IMR-90 (cell line): Measurements from ENCODE around the gene FAM32A. TPM values are rescaled to one million over a fixed set of nuclear protein-coding genes. Genes with fewer than 3 reads are reported as not detected.

ENCODE experiments used
- ATAC-seq: fragments of 200-7000 bp; cut with Tn5 transposase; 2 replicates; pipeline ENCODE4 v1.9.1; 2020; ENCODE audit warnings: low read depth, mild to moderate bottlenecking, moderate library complexity
- BruUV-seq: library from RNA; stranded (reverse); fragments of 400-500 nt; replicated peaks from 2 replicates; lab custom pipeline; 2021; lab: Mats Ljungman, UMichigan
- CTCF ChIA-PET: fragments of 300-600 bp; formaldehyde crosslinking; extraction: SDS; loops from one replicate; lab custom pipeline; 2021; ENCODE audit warnings: antibody characterized with exemption; lab: Yijun Ruan, JAX
- POLR2A ChIA-PET: fragments of 300-600 bp; sonication (Branson Sonifier 250); formaldehyde crosslinking; loops from one replicate; lab custom pipeline; 2022; ENCODE audit warnings: antibody characterized with exemption; ENCODE audit not compliant: unreplicated experiment; lab: Charles Lee
- DNase-seq: peaks from one replicate; pipeline ENCODE4 v3.0.0; 2013
- H2AFZ ChIP-seq: replicated peaks from 2 replicates; pipeline ENCODE3; 2013; ENCODE audit warnings: low read length, mild to moderate bottlenecking; ENCODE audit not compliant: poor library complexity
- H2AK5ac ChIP-seq: 2 replicates; pipeline ENCODE4 v1.6.1; 2013; ENCODE audit warnings: low read depth, low read length, inconsistent platforms
- H2AK9ac ChIP-seq: replicated peaks from 2 replicates; pipeline ENCODE3; 2013; ENCODE audit warnings: mild to moderate bottlenecking, low read depth, low read length, moderate library complexity; ENCODE audit not compliant: poor library complexity
- H2BK120ac ChIP-seq: 2 replicates; pipeline ENCODE4 v1.6.1; 2013; ENCODE audit warnings: low read depth, low read length, inconsistent platforms
- H2BK15ac ChIP-seq: 3 replicates; pipeline ENCODE4 v1.6.1; 2013; ENCODE audit warnings: low read depth, low read length, inconsistent platforms
- H2BK20ac ChIP-seq: 2 replicates; pipeline ENCODE4 v1.6.1; 2013; ENCODE audit warnings: low read depth, mild to moderate bottlenecking, inconsistent platforms, low read length, moderate library complexity
- H2BK5ac ChIP-seq: 2 replicates; pipeline ENCODE4 v1.6.1; 2013; ENCODE audit warnings: mild to moderate bottlenecking, low read depth, low read length, inconsistent platforms; ENCODE audit not compliant: poor library complexity, severe bottlenecking
- H3K14ac ChIP-seq: replicated peaks from 2 replicates; pipeline ENCODE4 v1.6.1; 2013; ENCODE audit warnings: low read depth, low read length, inconsistent platforms
- H3K18ac ChIP-seq: 2 replicates; pipeline ENCODE4 v1.6.1; 2013; ENCODE audit warnings: low read depth, low read length, control low read depth
- H3K23ac ChIP-seq: 2 replicates; pipeline ENCODE4 v1.6.1; 2013; ENCODE audit warnings: low read depth, low read length, inconsistent platforms
- H3K27ac ChIP-seq: 2 replicates; pipeline ENCODE4 v1.5.1; 2013; ENCODE audit warnings: mild to moderate bottlenecking, control low read depth, low read length; ENCODE audit not compliant: insufficient read depth
- H3K27me3 ChIP-seq: 2 replicates; pipeline ENCODE4 v1.6.1; 2013; ENCODE audit warnings: low read length; ENCODE audit not compliant: control insufficient read depth, insufficient read depth
- H3K36me3 ChIP-seq: 2 replicates; pipeline ENCODE4 v1.6.1; 2013; ENCODE audit warnings: low read length, mixed read lengths; ENCODE audit not compliant: control insufficient read depth, insufficient read depth
- H3K4ac ChIP-seq: 2 replicates; pipeline ENCODE4 v1.6.1; 2013; ENCODE audit warnings: low read depth, low read length, inconsistent platforms
- H3K4me1 ChIP-seq: 2 replicates; pipeline ENCODE4 v1.6.1; 2013; ENCODE audit warnings: low read length, mixed read lengths; ENCODE audit not compliant: control insufficient read depth, insufficient read depth
- H3K4me2 ChIP-seq: 2 replicates; pipeline ENCODE4 v1.6.1; 2013; ENCODE audit warnings: low read depth, mild to moderate bottlenecking, control low read depth, low read length, moderate library complexity
- H3K4me3 ChIP-seq: 2 replicates; pipeline ENCODE4 v1.5.1; 2013; ENCODE audit warnings: low read depth, mild to moderate bottlenecking, control low read depth, low read length, moderate library complexity; ENCODE audit not compliant: insufficient read depth
- H3K56ac ChIP-seq: 2 replicates; pipeline ENCODE4 v1.6.1; 2013; ENCODE audit warnings: low read length, inconsistent platforms; ENCODE audit not compliant: insufficient read depth; ENCODE audit errors: extremely low read depth
- H3K79me1 ChIP-seq, 2 experiments: 2 replicates each; pipeline ENCODE4 v1.6.1; 2013; ENCODE audit warnings: low read length in 2 of 2, inconsistent platforms in 1 of 2, low read depth in 1 of 2
- H3K9ac ChIP-seq: 2 replicates; pipeline ENCODE4 v1.6.1; 2013; ENCODE audit warnings: low read depth, low read length, control low read depth
- H3K9me1 ChIP-seq: 2 replicates; pipeline ENCODE4 v1.6.1; 2013; ENCODE audit warnings: low read length, inconsistent platforms; ENCODE audit not compliant: insufficient read depth
- H3K9me3 ChIP-seq: 2 replicates; pipeline ENCODE4 v1.6.1; 2013; ENCODE audit warnings: low read length; ENCODE audit not compliant: control insufficient read depth, insufficient read depth
- H4K20me1 ChIP-seq: 2 replicates; pipeline ENCODE4 v1.6.1; 2013; ENCODE audit warnings: low read length, inconsistent platforms; ENCODE audit not compliant: insufficient read depth
- H4K5ac ChIP-seq: 2 replicates; pipeline ENCODE4 v1.6.1; 2013; ENCODE audit warnings: mild to moderate bottlenecking, low read depth, low read length, control low read depth
- H4K8ac ChIP-seq, 2 experiments: 2 replicates each; pipeline ENCODE4 v1.6.1; 2013; ENCODE audit warnings: low read depth in 2 of 2, low read length in 2 of 2, control low read depth in 1 of 2, inconsistent platforms in 1 of 2
- H4K91ac ChIP-seq: 2 replicates; pipeline ENCODE4 v1.6.1; 2013; ENCODE audit warnings: low read depth, low read length, inconsistent platforms; ENCODE audit not compliant: insufficient read depth
- BHLHE40 ChIP-seq: fragments of 150-350 bp; IDR thresholded peaks from 2 replicates; pipeline ENCODE4 v1.6.1; 2016; ENCODE audit warnings: mild to moderate bottlenecking, low read depth, low read length
- CEBPB ChIP-seq: IDR thresholded peaks from 2 replicates; pipeline ENCODE4 v1.6.1; 2012; ENCODE audit warnings: low read depth, low read length, improper control_type of control experiment
- CHD1 ChIP-seq: IDR thresholded peaks from 2 replicates; pipeline ENCODE4 v1.6.1; 2012; ENCODE audit warnings: low read depth, low read length, improper control_type of control experiment
- CTCF ChIP-seq: conservative IDR thresholded peaks from 2 replicates; pipeline ENCODE4 v1.5.1; 2012; ENCODE audit warnings: mild to moderate bottlenecking, low read depth, low read length, improper control_type of control experiment
- ELK1 ChIP-seq: fragments of 150-350 bp; IDR thresholded peaks from 2 replicates; pipeline ENCODE4 v1.6.1; 2016; ENCODE audit warnings: low read depth, mild to moderate bottlenecking, low read length, moderate library complexity, borderline replicate concordance
- MAFK ChIP-seq: IDR thresholded peaks from 2 replicates; pipeline ENCODE4 v1.6.1; 2012; ENCODE audit warnings: low read depth, low read length, improper control_type of control experiment
- MAZ ChIP-seq: IDR thresholded peaks from 2 replicates; pipeline ENCODE4 v1.6.1; 2012; ENCODE audit warnings: low read depth, mild to moderate bottlenecking, low read length, improper control_type of control experiment, moderate library complexity, borderline replicate concordance
- NFE2L2 ChIP-seq: fragments of 150-350 bp; IDR thresholded peaks from 2 replicates; pipeline ENCODE4 v1.6.1; 2016; ENCODE audit warnings: low read depth, mild to moderate bottlenecking, low read length
- POLR2A ChIP-seq: IDR thresholded peaks from 2 replicates; pipeline ENCODE4 v1.6.1; 2012; ENCODE audit warnings: mild to moderate bottlenecking, low read depth, low read length
- RAD21 ChIP-seq: IDR thresholded peaks from 2 replicates; pipeline ENCODE4 v1.6.1; 2012; ENCODE audit warnings: low read length, improper control_type of control experiment
- RCOR1 ChIP-seq: IDR thresholded peaks from 2 replicates; pipeline ENCODE4 v1.6.1; 2012; ENCODE audit warnings: mild to moderate bottlenecking, low read length, improper control_type of control experiment; ENCODE audit not compliant: insufficient replicate concordance
- SMC3 ChIP-seq: fragments of 150-350 bp; IDR thresholded peaks from 2 replicates; pipeline ENCODE4 v1.6.1; 2016; ENCODE audit warnings: low read depth, mild to moderate bottlenecking, antibody characterized with exemption, low read length, moderate library complexity
- USF2 ChIP-seq: fragments of 150-350 bp; IDR thresholded peaks from 2 replicates; pipeline ENCODE4 v1.6.1; 2017; ENCODE audit warnings: mild to moderate bottlenecking, antibody characterized with exemption, low read length, low read depth
- WGBS, 2 experiments: methylation state at CpG; one replicate each; pipeline versions ENCODE4 v1.1.5 to v1.1.7; 2013; ENCODE audit warnings: missing lambda C conversion rate in 2 of 2; ENCODE audit not compliant: insufficient read length in 1 of 2; ENCODE audit errors: extremely low coverage in 2 of 2; 5-methylcytosine and 5-hydroxymethylcytosine counted together
- dilution Hi-C: fragments of 300-500 bp; cut with HindIII; formaldehyde crosslinking; loops from one replicate; pipeline ENCODE4 v1.14.3; 2018; ENCODE audit warnings: low sequenced_read_pairs; ENCODE audit not compliant: unreplicated experiment
- in situ Hi-C: fragments of 300-500 bp; cut with MboI; formaldehyde crosslinking; loops from 3 replicates; pipeline ENCODE4 v1.14.3; 2019; ENCODE audit warnings: low sequenced_read_pairs, inconsistent platforms, mixed read lengths
- intact Hi-C: fragments of 100-400 bp; cut with micrococcal nuclease; formaldehyde crosslinking; loops from 2 replicates; pipeline ENCODE4 v1.10.0; 2022
- polyA plus RNA-seq, 3 experiments: library from polyadenylated mRNA; depleted of rRNA; stranded (reverse); fragments of >200 nt; gene quantifications; 2 replicates each; pipeline ENCODE4 v1.2.3, GENCODE V29; 2012; ENCODE audit warnings: low replicate concordance in 1 of 3
- total RNA-seq: library from RNA; depleted of rRNA; stranded (reverse); fragments of >200 nt; gene quantifications from 2 replicates; pipeline ENCODE4 v1.2.3, GENCODE V29; 2012

Gene FAM32A
- total and polyA plus RNA-seq, 2 of the 4 experiments (the other 2 are of a cell fraction) = 99.5 to 130 TPM

DNA sequence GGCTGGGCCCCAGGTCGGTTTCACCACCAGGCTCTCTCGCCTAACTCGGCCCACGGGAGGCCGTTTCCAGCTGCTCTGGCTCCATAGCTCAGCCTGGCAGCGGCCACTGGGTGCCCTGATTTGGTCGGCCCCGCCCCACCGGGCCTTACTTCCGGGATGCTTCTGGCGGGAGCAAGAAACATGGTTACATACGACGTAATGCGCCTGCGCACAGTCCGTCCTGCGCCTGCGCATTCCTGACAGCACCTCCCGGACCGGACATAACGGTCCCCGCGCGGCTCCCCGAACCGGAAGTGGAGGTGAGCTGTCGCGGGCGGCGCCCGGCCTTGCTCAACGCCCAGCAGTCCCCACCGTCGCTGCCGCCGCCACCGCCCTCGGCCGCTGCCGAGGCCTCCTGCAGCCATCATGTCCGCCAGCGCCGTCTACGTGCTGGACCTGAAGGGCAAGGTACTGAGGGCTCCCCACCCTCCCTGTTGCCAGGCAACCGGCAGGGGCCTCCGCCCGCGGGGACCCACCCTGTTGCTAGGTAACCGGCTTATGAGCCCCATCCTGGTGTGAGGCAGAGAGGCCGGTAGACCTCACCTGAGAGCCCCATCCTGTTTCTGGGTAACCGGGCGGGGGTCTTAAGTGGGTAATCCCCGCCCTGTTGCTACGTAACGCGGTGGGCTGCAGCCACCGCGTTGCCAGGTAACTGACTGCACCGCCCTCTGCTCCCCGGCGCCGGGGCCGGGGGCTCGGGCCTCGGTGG, 12.6 kb downstream of the FAM32A start, which contains the start of gene AP1M1:
Gene AP1M1 (plus strand): TSS at position 290 of the 748 bp plus-strand sequence. CDS start 116 bp downstream, at position 406.
- Histone ChIP-seq H4K20me1 (peaks cover 41% of the 10 kb centered on the region), H2BK20ac (peak within 1 kb of the TSS; percentile 23; the same call in 1 of the 2 replicates), H4K5ac (peak within 1 kb of the TSS; percentile 93), H3K27ac (peak within 1 kb of the TSS; percentile 97), H2AFZ (peak within 1 kb of the TSS; percentile 91), H3K79me1 (peaks cover 8 to 46% of the 10 kb centered on the region in 2 experiments; a peak in 3 of 4 replicates), H2BK120ac (peak within 1 kb of the TSS; percentile 64), H2AK9ac (peak within 1 kb of the TSS; percentile 100), H3K36me3 (peaks cover 22% of the 10 kb centered on the region), H3K4me3 (peak within 1 kb of the TSS; percentile 94), H3K23ac (peak within 1 kb of the TSS; percentile 96), H3K56ac (peak within 1 kb of the TSS; percentile 94), H4K8ac (peak within 1 kb of the TSS; percentile 71 to 98), H2BK15ac (peak within 1 kb of the TSS; percentile 57; the same call in 2 of the 3 replicates), H3K18ac (peak within 1 kb of the TSS; percentile 48), H4K91ac (peak within 1 kb of the TSS; percentile 91), H2AK5ac (peak within 1 kb of the TSS; percentile 95), H3K4me1 (peaks cover 11% of the 10 kb centered on the region), H3K9ac (peak within 1 kb of the TSS; percentile 96), H3K4me2 (peak within 1 kb of the TSS; percentile 98), H3K4ac (peak within 1 kb of the TSS; percentile 97), H3K14ac (peak within 1 kb of the TSS; percentile 91), H3K9me1 (peaks cover 24% of the 10 kb centered on the region), H2BK5ac (peak within 1 kb of the TSS; percentile 97), H3K9me3 (no peaks in the 10 kb centered on the region), H3K27me3 (no peaks in the 10 kb centered on the region)
- dilution Hi-C loops = no loop called here
- intact Hi-C loops = loop anchor here (2.0 to 5.0 kb wide), 2 partner anchors 120 to 185 kb away; partner anchors contain the start of gene TPM4
- CTCF ChIA-PET = interaction anchor here (0.9 kb wide), 1 partner anchor 13 kb away, joined by 3 read pairs; the partner anchor contains the start of gene FAM32A
- DNase-seq (peak; percentile 97), ATAC-seq (peak; percentile 85)
- 1% methylated on average over 52 of the region's 65 CpGs; no CpG with 5 or more reads in 1 of the 2 experiments for WGBS, 2 experiments
- in situ Hi-C loops = loop anchor here (25.0 kb wide), 4 partner anchors 360 to 1085 kb away; partner anchors contain the start of genes AKAP8L, CYP4F3 and SYDE1
- POLR2A ChIA-PET = no interaction called here
- no TSS peak for BruUV-seq
- TF ChIP-seq POLR2A (0 out of 2 replicates have a peak, but pooled peaks have one; percentile 42), RAD21 (no peak), CEBPB (peak; percentile 78), RCOR1 (no peak), MAFK (no peak), BHLHE40 (no peak), CHD1 (no peak), ELK1 (no peak), CTCF (no peak), NFE2L2 (no peak), SMC3 (no peak), MAZ (peak; percentile 48; the same call in 1 of the 2 replicates), USF2 (no peak)
